ENCODE results near the gene PLA2G4D. TPM values are rescaled to one million over a fixed set of nuclear protein-coding genes. Genes with fewer than 3 reads are reported as not detected.

The PLA2G4D gene
- total and polyA plus RNA-seq, 2 donors (not counting 1 experiment from before 2014, with no cell fraction given) = not detected

DNA sequence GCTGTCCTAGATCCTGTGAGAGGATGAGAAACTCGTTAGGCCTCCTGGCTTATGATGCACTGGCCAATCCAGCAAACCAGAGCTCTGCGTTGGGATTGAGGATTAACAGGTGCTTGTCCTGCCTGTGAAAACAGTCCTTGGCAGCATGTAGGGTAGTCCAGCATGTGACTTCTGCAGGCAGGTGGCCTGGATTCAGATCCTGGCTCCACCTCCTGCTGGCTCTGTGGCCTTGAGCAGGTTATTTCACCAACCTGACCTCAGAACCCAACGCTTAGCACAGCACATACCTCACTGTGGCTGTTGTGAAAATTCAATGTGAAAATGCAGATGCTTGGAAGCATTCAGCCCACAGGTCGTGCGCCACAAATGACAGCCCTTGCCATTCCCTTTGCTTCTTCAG is 33.6 kb downstream of the PLA2G4D start:
- H3K9ac ChIP-seq (ENCODE audit: insufficient read depth, low read length) = no peak overlapping the region
- H2AFZ ChIP-seq (ENCODE audit: low read length) = no peak overlapping the region
- no peaks in the 10 kb centered on the region for H3K36me3 ChIP-seq (ENCODE audit: control insufficient read depth, insufficient read depth, low read length)
- no peak overlapping the region for H3K4me2 ChIP-seq (ENCODE audit: extremely low read depth, insufficient read depth, low read length)
- no peaks in the 10 kb centered on the region for H3K9me3 ChIP-seq (ENCODE audit: control insufficient read depth, insufficient read depth, low read depth, low read length)
- no peak for DNase-seq (ENCODE audit: low read depth in 2 of 2)
- peaks cover 17% of the 10 kb centered on the region for H3K27me3 ChIP-seq (ENCODE audit: control insufficient read depth, insufficient read depth, low read length)
- TF ChIP-seq, protein P1, sequence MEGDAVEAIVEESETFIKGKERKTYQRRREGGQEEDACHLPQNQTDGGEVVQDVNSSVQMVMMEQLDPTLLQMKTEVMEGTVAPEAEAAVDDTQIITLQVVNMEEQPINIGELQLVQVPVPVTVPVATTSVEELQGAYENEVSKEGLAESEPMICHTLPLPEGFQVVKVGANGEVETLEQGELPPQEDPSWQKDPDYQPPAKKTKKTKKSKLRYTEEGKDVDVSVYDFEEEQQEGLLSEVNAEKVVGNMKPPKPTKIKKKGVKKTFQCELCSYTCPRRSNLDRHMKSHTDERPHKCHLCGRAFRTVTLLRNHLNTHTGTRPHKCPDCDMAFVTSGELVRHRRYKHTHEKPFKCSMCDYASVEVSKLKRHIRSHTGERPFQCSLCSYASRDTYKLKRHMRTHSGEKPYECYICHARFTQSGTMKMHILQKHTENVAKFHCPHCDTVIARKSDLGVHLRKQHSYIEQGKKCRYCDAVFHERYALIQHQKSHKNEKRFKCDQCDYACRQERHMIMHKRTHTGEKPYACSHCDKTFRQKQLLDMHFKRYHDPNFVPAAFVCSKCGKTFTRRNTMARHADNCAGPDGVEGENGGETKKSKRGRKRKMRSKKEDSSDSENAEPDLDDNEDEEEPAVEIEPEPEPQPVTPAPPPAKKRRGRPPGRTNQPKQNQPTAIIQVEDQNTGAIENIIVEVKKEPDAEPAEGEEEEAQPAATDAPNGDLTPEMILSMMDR (conservative IDR thresholded peaks at IDR 0.05 in 1 of 2, IDR thresholded peaks at IDR 0.05 in 1 of 2; ENCODE audit: low read depth in 1 of 2, low read length in 2 of 2) = no peak
- TF ChIP-seq EZH2 (IDR thresholded peaks at IDR 0.05; ENCODE audit: low read length, missing control alignments) = no peak
- peaks cover 5% of the 10 kb centered on the region for H3K4me1 ChIP-seq (ENCODE audit: control insufficient read depth, extremely low read depth, insufficient read depth, low read length)
- H3K79me2 ChIP-seq (ENCODE audit: control insufficient read depth, insufficient read depth, low read length) = no peaks in the 10 kb centered on the region
- no peak overlapping the region for H3K4me3 ChIP-seq (replicated peaks in 1 of 4; ENCODE audit: control extremely low read depth in 1 of 4, insufficient read depth in 1 of 4, low read depth in 3 of 4, low read length in 4 of 4)
- no peak overlapping the region for H3K27ac ChIP-seq (ENCODE audit: insufficient read depth, low read length)
- H4K20me1 ChIP-seq (ENCODE audit: control insufficient read depth, extremely low read depth, insufficient read depth, low read length) = no peaks in the 10 kb centered on the region

DNA sequence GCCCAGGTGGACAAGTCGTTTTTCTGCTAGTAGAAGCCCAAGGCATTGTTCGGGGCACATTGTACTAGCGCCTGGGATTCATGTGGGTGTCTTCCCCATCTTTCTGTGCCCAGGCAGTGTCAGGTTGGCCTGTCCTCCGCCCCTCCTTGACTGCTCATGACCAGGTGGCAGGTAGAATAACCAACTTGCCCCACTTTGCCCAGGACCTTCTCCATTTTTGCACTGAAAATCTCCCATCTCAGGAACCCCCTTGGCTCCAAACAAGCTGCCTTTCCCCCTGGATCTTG is 33.9 kb downstream of the PLA2G4D start:
- no peaks in the 10 kb centered on the region for H3K79me2 ChIP-seq (ENCODE audit: control insufficient read depth, insufficient read depth, low read length)
- no peaks in the 10 kb centered on the region for H3K9me3 ChIP-seq (ENCODE audit: control insufficient read depth, insufficient read depth, low read depth, low read length)
- H3K9ac ChIP-seq (ENCODE audit: insufficient read depth, low read length) = no peak overlapping the region
- no peak overlapping the region for H2AFZ ChIP-seq (ENCODE audit: low read length)
- H3K4me1 ChIP-seq (ENCODE audit: control insufficient read depth, extremely low read depth, insufficient read depth, low read length) = peaks cover 5% of the 10 kb centered on the region
- H3K27me3 ChIP-seq (ENCODE audit: control insufficient read depth, insufficient read depth, low read length) = peaks cover 16% of the 10 kb centered on the region
- H3K27ac ChIP-seq (ENCODE audit: insufficient read depth, low read length) = no peak overlapping the region
- TF ChIP-seq, protein P1 (conservative IDR thresholded peaks at IDR 0.05 in 1 of 2, IDR thresholded peaks at IDR 0.05 in 1 of 2; ENCODE audit: low read depth in 1 of 2, low read length in 2 of 2) = no peak
- no peak for TF ChIP-seq EZH2 (IDR thresholded peaks at IDR 0.05; ENCODE audit: low read length, missing control alignments)
- no peaks in the 10 kb centered on the region for H4K20me1 ChIP-seq (ENCODE audit: control insufficient read depth, extremely low read depth, insufficient read depth, low read length)
- H3K4me3 ChIP-seq (replicated peaks in 1 of 4; ENCODE audit: control extremely low read depth in 1 of 4, insufficient read depth in 1 of 4, low read depth in 3 of 4, low read length in 4 of 4) = no peak overlapping the region
- H3K4me2 ChIP-seq (ENCODE audit: extremely low read depth, insufficient read depth, low read length) = no peak overlapping the region
- H3K36me3 ChIP-seq (ENCODE audit: control insufficient read depth, insufficient read depth, low read length) = no peaks in the 10 kb centered on the region
- no peak for DNase-seq (ENCODE audit: low read depth in 2 of 2)

DNA sequence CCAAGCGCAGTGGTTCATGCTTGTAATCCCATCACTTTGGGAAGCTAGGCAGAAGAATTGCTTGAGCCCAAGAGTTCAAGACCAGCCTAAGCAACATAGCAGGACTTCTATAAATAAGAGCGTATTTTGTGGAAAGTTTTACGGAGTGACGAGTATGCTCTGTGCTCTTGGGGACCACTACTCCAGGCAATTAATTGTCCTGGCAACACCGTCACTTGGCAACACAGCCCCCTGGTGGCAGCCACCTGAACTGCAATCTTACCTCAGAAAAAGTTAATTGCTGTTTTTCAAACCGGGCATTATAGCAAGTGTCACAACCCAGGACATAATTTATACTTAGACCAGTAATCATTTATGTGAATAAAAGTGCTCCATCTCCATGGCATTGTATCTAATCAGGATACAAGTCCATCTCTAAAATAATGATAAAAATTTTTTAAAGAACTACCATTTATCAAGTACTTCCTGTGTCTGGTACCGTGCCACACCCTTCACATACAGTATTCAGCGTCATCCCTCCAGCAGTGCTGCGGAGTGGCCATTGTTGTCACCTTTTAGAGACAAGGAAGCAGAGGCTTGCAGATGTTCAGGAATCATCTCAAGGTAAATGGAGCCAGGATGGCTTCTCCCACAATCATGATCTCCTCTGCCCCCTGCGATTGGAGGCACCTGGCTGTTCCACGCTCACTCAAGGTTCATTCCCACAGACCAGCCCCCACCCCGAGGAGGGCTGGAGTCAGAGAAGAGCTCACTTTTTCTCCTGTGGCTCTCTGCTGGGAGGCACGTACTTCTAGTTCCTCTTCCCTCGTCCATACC is 34.5 kb downstream of the PLA2G4D start:
- no peak overlapping the region for H3K4me3 ChIP-seq (replicated peaks in 1 of 4; ENCODE audit: control extremely low read depth in 1 of 4, insufficient read depth in 1 of 4, low read depth in 3 of 4, low read length in 4 of 4)
- H3K4me2 ChIP-seq (ENCODE audit: extremely low read depth, insufficient read depth, low read length) = no peak overlapping the region
- peaks cover 12% of the 10 kb centered on the region for H3K27me3 ChIP-seq (ENCODE audit: control insufficient read depth, insufficient read depth, low read length)
- H3K4me1 ChIP-seq (ENCODE audit: control insufficient read depth, extremely low read depth, insufficient read depth, low read length) = peaks cover 5% of the 10 kb centered on the region
- H3K9ac ChIP-seq (ENCODE audit: insufficient read depth, low read length) = no peak overlapping the region
- no peak overlapping the region for H2AFZ ChIP-seq (ENCODE audit: low read length)
- peak; percentile 16 to 31 for DNase-seq (ENCODE audit: low read depth in 2 of 2)
- H3K9me3 ChIP-seq (ENCODE audit: control insufficient read depth, insufficient read depth, low read depth, low read length) = no peaks in the 10 kb centered on the region
- no peaks in the 10 kb centered on the region for H3K36me3 ChIP-seq (ENCODE audit: control insufficient read depth, insufficient read depth, low read length)
- no peaks in the 10 kb centered on the region for H3K79me2 ChIP-seq (ENCODE audit: control insufficient read depth, insufficient read depth, low read length)
- TF ChIP-seq EZH2 (IDR thresholded peaks at IDR 0.05; ENCODE audit: low read length, missing control alignments) = no peak
- TF ChIP-seq, protein P1 (conservative IDR thresholded peaks at IDR 0.05 in 1 of 2, IDR thresholded peaks at IDR 0.05 in 1 of 2; ENCODE audit: low read depth in 1 of 2, low read length in 2 of 2) = peak; percentile 88 to 91
- H3K27ac ChIP-seq (ENCODE audit: insufficient read depth, low read length) = no peak overlapping the region
- no peaks in the 10 kb centered on the region for H4K20me1 ChIP-seq (ENCODE audit: control insufficient read depth, extremely low read depth, insufficient read depth, low read length)
